IPS DF 4.7 (cell line): ENCODE results near the gene PRELP.
"Not testable (repeated sequence)": the region's sequence is repeated elsewhere in the genome, so short reads cannot be mapped to it uniquely, and the experiment has no call there.

Experiments used
- DNase-seq: peaks from one replicate; pipeline ENCODE4 v3.0.0-alpha.2; 2013; ENCODE audit warnings: low spot score; ENCODE audit errors: extremely low read depth

PRELP gene

DNA sequence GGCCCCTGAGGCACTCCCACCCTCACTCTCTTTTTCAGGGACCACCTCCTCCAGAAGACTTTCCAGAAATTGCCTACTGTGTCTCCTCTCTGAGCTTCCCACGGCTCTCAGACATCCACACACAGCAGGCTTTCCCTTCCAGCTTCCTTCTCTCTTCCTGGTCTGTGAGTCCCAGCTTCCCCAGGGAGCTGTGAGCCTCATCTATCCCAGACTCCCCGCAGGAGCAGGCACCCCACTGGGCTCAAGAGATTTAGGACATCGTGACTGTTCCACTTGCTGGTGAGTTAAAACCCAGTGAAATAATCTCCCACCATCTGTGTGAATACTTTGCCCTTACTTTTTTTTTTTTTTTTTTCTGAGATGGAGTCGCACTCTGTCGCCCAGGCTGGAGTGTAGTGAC lies 22.0 kb upstream of the PRELP start:
- DNase-seq, result no peak

DNA sequence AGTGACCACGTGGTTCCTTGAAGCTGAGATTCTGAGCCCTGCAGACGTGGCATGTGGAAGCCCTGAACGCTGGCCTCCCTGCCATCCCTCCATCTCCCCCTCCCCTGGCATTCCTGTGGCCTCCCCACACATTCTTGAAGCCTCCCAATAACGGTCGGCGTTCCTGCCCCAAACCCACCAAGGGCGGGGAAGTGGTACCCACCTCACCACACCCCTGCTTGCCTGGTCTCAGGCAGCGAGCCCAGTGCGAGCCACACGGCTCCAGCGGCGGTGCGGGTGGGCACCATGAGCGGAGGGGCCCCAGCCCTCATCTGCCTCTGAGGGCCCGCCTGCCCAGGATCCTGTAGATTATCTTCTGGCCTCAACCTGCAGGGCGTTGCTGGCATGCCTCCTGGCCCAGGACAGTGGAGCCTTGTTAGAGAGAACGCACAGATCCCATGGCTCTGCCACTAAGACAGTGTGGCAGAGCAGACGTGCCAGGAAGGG lies 20.6 kb upstream of the PRELP start:
- no peak for DNase-seq

DNA sequence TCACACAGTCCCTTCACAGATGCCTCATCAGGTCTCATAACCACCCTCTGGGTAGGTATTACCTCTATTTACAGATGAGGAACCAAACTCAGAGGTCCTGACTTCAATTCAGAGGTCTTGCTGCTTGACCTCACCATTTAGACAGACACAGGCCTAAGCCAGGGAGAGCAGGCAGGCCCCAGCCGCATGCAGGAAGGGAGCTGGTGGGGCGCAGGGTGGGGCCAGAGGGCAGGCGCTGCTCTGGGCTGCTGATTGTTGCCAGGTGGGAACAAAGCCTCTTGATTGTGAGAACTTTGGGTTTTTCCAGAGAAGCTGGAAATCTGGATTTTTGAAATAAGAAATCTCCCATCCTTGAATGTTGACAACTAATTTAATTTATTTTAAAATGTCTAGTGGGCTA lies 19.9 kb upstream of the PRELP start:
- DNase-seq, result no peak

DNA sequence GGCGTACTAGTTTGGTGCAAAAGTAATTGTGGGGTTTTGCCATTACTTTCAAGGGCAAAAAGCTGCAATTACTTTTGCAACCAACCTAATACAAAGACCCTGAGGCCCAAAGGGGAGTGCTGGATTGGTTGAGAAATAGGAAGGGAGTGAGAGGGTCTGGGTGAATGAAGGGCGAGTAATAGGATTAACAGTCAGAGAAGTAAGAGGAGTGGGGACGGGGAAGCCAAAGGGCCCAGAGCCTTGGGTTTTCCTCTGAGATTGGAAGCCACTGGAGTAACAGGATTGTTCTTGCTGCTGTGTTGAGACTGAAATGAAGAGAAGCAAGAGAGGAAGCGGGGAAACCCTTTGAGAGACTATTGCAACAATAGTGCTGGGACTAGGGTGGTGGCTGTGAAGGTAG lies 19.0 kb upstream of the PRELP start:
- DNase-seq, result no peak

DNA sequence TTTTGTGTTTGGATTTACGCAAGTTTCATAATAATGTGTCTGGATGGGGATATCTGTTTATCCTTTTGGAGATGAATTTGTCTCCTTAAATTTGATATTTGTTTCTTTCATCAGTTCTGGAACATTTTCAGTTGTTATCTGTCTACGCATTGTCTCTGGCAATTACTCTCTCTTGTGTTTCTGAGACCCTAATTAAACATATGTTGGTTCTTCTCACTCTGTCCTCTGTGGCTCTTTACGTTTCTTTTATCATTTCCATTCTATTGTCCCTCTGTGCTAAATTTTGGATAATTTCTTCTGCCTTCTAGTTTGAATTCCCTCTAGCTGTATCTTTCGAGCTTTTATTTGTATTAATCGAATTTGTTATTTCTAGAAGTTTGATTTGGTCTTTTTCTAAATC lies 17.5 kb upstream of the PRELP start:
- no peak for DNase-seq

DNA sequence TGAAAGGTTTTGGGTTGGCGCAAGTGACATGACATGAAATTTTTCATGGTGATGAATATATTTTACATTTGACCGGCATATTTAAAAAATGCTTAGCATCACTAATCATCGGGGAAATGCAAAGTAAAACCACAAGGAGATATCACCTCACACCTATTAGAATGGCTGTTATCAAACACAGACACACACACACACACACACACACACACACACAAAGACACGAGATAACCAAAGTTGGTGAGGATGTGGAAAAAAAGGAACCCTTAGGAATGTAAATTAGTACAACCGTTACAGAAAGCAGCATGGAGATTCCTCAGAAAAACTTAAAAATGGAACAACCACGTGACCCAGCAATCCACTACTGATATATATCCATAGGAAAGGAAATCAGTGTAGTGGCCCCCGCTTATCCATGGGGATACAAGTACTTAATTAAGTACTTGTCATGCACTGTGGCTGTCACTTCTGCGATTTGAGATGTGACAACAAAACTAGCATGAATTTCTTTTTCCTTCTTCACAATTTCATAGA lies 15.9 kb upstream of the PRELP start:
- no peak for DNase-seq

DNA sequence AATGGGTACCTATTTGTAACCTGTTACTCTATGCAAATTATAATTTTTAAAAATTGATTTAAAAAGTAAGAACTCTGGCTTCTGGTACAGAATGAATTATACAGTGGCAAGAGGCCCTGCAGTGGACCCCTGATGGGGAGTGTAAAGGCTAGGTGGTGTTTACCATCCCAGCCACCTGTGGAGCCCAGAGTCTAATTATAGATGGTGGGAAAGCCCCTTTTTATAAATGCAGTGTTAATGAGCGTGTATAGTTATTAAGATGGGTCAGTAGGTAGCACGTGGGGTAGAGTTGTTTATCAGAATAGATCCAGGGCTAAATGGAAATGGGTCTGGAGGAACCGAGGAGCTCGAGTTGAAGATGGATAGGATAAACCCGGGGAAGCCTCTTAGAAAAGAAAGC lies 13.9 kb upstream of the PRELP start:
- DNase-seq, result no peak

DNA sequence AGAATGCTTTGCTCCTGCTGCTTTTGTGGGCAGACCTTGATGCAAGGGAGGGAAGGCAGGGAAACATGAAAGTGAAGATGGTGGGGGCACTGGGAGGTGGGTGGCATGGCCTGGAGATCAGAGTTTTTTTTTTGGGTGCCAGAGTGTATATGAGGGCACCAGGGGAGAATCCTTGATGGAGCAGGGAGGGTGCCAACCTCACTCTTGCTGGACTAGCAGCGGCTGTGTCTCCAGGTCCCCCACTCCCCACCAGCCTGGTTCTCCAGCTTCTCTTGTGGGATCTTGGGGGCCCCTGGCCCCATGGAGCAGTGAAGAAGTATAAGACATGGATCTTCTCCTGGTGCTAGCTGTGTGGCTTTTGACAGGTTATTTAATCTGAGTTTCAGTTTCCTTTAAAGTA lies 13.5 kb upstream of the PRELP start:
- DNase-seq, result no peak

DNA sequence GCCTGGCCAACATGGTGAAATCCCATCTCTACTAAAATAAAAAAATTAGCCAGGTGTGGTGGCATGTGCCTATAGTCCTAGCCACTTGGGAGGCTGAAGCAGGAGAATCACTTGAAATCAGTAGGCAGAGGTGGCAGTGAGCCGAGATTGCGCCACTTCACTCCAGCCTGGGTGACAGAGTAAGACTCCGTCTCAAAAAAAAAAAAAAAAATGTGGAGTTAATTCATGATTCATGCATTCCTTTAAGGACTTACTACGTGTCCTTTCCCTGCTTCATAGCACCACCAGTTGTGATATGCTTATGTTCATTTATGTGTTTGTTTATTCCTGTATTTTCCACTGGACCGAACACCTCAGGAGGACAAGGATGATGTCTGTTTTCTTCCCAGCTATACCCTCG lies 12.7 kb upstream of the PRELP start:
- DNase-seq, result no peak

DNA sequence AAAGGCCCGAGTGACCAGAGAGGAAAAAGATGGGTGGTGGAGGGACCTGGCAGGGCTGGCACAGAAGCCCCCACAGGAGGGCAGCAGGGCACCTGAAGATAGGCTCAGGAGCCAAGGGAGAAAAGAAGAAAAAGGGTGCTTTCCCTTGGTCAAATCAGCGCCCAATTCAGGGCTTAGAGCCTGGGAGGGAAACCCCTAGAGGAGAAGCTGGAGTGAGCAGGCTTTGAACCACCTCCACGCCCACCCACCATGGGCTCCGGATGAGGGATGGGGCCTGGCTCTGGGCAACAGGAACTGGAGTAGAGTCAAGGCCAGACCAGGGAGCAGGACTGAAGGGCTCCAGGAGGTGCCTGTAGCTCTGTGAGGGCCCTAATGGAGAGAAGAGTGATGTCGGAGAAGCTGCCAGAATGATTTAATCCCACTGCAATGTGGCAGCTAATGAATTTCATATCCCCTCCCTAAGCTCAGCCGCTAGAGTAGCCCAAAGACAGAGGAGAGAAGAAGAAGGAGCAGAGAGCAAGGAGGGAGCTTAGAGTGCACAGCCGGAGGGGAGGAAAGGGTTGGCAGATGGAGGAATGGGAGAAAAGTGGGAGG lies 12.0 kb upstream of the PRELP start:
- DNase-seq, result no peak

DNA sequence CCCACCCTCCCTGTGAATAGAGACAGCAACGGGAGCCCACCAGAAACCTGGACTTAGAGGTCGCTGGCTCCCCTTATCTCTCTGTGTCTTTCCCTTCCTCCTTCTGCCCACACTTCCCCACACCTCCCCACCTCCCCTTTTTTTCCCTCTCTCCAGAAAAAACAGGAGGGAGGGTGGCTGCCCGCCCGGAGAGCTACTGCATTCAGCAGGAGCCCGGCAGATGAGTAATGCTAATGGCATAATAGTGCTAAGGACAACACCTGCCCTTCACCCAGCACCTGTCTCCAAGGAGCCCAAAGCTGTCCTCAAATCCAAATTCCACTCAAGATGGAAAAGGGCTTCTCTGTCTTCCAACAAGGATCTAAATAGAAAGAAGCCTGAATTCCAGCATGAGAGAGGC lies 11.4 kb upstream of the PRELP start:
- no peak for DNase-seq

DNA sequence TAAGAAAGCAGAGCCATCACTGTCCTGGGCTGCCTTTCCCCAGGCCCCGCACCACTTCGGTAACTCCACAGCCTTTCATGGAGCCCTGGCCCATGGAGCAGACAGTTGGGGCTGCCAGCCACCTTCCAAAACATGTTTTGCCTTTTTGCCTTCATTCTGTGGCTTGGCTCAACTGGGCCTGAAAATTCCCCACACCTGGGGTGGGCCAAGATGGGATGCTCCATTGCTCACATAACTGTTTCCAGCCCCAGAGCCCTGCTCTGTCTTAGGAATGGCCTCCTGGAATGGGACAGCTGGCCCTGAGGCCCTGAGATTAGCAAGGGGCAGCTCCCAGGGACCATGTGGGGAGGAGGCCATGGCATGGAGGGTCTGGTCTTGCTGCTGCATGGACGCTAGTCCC lies 10.9 kb upstream of the PRELP start:
- DNase-seq, result no peak

DNA sequence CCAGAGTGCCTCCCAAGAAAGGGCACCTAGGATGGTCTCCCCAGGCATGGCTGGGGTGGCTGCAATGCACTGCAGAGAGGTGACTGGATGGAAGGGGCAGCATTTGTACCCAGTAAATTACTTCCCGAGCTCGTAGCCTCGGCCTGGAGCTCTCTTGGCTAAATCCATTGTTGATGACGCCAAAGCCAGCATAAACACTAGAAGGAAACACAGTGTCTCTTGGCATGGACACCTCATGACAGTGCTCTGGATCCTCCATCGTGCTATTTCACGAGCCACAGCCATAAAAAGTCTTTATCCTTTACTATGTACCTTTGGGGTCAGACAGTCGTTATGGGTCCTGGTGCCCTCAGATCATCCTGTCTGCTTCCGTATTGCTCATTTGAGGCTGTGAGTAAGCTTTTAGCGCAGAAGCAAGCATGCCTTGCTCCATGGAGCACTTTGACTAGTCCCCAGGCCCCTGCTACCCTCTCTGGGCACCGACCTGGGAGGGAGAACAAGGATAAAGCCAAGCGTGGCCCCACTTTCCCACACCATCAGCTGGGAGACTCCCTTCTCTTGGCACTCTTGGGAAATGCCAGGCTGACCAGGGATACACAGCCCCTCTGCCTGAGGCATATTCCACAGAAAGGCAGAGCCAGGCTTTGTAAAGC lies 10.3 kb upstream of the PRELP start:
- no peak for DNase-seq

DNA sequence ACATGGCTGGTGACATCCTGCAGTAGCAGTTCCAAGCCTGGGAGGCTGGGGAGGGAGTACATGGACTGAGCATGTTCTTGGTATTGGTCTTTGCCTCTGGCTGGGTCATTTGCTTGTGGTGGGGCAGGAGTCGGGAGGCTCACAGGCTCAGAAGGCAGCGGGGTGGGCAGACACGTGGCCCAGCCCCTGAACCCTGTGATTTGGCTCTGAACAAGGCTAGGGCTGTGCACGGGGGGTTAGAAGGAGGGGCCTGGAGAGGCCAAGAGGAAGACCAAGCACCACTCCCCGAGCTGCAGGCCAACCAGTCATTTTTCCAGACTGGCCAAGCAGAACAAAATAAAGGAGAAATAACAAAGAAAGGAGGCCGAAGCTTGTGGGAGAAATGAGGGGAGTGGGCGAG lies 9.7 kb upstream of the PRELP start:
- no peak for DNase-seq

DNA sequence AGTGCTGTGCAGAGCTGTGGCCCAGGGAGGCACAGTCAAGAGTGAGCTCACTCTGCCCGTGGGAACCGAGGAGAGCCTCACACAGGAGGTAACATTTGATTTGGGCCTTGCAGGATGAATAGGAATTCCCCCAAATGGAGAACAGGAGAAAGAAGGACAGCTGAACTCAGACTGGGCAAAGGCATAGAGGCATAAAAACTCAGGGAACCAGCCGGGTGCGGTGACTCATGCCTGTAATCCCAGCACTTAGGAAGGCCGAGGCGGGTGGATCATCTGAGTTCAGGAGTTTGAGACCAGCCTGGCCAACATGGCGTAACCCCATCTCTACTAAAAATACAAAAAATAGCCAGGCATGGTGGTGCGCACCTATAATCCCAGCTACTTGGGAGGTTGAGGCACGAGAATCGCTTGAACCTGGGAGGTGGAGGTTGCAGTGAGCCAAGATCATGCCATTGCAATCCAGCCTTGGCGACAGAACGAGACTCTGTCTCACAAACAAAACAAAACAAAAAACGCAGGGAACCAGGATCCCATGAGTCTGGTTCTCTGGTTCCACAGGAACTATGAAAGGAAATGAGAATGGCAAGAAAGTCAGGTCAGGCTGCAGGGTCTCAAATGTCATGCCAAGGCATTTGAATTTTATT lies 8.6 kb upstream of the PRELP start:
- not testable (repeated sequence) for DNase-seq

DNA sequence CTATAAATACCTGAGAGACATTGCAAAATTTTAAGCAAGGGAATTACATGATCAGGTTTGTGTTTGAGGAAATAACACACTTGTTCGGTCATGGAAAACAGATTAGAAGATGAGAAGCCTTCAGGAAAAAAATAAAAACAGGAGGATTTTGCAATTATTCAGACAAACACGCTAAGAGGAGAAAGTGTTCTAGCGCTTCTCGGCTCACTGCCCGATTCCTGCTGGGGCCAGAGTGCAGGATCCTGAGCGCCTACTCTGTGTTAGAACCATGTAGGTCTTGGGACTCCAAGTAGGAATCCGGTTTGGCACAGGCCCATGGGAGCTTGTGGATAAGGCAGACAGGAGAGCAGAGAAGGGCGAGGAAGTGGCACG lies 8.1 kb upstream of the PRELP start:
- no peak for DNase-seq

DNA sequence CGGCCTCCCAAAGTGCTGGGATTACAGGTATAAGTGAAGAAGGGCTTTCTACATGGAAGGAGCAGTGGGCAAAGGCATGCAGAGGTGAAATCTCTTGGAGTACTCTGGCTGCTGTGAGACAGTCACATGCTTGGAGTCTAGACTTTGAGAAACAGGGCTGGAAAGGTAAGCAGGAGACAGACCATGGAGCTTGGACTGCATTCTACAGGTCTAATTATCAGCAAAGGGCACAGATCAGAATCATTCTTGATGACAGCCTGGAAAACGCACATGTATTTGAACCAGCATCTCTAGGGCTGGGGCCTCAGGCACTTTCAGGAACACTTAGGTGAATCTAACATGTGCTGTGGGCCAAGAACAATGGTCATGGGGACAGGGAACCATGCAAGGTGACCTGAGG lies 7.3 kb upstream of the PRELP start:
- DNase-seq, result no peak

DNA sequence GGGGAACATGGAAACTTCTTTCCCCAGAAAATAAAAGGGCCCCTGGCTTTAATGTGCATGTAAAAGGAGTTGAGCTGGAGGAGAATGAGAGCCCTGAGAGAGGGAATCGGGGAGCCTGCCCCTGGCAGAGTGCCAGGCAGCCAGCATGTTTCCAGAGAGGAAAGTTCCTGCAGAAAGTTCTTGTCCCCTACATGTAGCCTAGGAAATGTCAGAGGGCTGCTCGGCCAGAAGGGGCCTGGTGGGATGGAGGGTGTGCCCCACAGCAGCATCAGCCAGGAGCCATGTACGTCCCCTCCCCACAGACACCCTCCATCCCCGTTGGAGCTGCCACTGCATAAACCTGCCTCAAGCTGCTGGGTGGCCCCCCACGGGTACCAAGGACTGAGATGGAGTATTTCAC lies 5.4 kb upstream of the PRELP start:
- DNase-seq, result no peak

DNA sequence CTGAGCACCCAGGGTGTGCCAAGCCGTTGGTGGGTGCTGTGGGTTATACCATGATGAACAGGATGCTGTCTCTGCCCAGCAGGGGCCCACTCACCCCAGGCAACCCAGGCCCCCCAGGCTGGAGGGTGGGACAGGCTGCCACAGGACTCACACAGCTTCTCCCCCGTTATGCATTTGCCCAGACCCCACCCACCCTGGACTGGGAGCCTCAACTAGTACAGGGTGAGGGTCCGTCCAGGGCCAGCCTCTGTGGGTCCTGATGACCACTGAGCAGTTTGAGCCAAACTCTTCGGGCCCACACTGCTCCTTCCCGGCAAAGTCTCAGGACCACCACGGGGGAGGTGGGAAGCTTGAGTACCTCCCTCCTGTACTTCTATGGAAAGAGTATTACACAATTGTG lies 3.8 kb upstream of the PRELP start:
- no peak for DNase-seq

DNA sequence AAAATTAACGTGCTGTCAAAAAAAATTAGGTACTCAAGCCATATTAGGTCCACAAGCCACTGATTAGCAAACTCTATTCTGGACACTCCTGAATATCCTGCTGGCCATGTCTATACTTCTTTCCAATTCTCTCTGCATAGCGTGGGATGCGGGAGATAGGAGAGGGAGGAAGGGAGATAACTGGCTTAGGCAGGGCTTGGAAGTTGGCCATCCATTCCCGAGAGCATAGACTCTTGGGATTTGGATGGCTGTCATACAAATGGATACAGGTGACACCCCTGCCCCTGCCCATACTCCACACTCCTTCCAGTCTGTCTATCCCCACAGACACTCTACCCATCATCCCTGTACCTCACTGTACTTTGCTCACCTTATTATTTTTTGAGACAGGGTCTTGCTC lies 2.3 kb upstream of the PRELP start:
- no peak for DNase-seq

DNA sequence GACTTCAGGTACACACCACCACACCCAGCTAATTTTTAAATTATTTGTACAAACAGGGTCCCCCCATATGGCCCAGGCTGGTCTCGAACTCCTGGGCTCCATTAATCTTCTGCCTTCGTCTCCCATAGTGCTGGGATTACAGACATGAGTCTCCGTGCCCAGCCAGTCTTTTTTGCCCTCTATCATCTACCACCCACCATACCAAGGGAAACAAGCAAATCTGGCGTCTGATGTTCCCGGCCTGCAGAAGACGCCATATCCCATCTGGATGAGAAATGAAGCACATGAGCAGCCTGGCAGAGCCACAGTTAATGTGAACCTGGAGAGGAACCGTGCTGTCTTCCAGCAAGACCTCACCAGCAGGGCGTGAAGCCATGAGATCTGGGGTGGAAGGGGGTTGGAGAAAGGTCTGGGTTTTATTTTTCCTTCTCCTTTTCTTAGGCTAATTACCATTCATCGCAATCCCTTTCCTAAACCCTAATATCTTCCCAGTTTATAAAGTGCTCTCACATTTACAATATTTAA lies 1.8 kb upstream of the PRELP start:
- DNase-seq, result no peak

DNA sequence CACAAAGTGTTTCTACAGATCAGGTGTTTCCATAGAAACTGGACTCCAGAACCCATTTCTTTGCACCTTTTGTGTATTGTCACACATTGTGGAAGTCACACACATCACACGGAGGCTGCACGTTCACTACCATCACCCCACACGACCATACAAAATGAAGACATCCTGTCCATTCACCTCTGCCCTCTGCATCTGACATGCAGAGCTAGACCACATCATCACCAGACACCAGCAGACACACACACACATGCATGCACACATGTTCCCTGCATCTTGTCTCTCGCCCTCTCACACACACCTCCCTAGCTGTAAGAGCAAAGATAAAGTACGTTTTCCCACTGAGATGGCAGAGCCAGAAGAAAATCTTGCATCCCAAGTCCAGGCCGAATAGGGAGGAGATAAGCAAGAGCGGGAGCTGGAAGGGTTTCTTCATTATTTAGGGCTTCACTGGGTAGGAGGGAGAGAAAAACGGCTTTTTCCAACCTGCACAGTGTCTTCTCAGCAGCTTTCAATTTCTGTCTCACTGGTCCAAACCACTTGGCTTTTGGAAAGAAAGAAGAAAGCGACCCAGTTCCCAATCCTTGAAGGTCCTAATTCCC lies 709 bp downstream of the PRELP start:
- no peak for DNase-seq
